HUES6 (cell line): Measurements from ENCODE around the gene ANKRD23.

Experiments used
- H3K27ac ChIP-seq: 2 replicates; pipeline ENCODE4 v1.7.0; 2013; ENCODE audit warnings: low read depth, mild to moderate bottlenecking, low read length, inconsistent platforms
- H3K27me3 ChIP-seq: 2 replicates; pipeline ENCODE4 v1.6.1; 2013; ENCODE audit warnings: low read length; ENCODE audit not compliant: control insufficient read depth, insufficient read depth
- H3K36me3 ChIP-seq: 2 replicates; pipeline ENCODE4 v1.6.1; 2013; ENCODE audit warnings: low read length; ENCODE audit not compliant: control insufficient read depth, insufficient read depth
- H3K4me1 ChIP-seq: 2 replicates; pipeline ENCODE4 v1.6.1; 2013; ENCODE audit warnings: low read length; ENCODE audit not compliant: control insufficient read depth, insufficient read depth
- H3K4me3 ChIP-seq: 2 replicates; pipeline ENCODE4 v1.5.1; 2013; ENCODE audit warnings: low read depth, low read length
- H3K9ac ChIP-seq: one replicate; pipeline ENCODE4 v1.6.1; 2013; ENCODE audit warnings: mild to moderate bottlenecking, low read length
- H3K9me3 ChIP-seq: 2 replicates; pipeline ENCODE4 v1.6.1; 2013; ENCODE audit warnings: low read depth, low read length; ENCODE audit not compliant: control insufficient read depth, insufficient read depth

The ANKRD23 gene

DNA sequence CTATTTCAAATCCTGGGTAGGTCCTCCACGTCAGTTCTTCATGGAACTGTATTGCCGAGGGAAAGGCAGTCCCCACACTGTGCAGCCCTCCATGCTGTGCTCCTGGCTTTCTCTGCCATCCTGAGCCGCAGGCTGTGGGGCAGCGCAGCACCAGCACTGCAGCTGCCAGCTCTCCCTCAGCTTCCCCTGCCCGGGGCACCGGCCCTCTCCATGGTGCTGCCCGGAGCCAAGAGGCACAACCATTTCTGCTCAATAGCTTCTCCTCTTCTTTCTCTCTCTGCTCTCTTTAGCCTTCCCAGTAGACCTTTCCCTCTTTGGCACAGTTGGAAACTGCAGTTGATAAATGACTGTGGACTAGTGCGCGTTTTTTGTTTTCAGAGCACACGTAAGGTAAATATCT, 12.1 kb downstream of the ANKRD23 start:
- H3K4me1 ChIP-seq = peaks cover 18% of the 10 kb centered on the region
- H3K9me3 ChIP-seq = no peaks in the 10 kb centered on the region
- no peak overlapping the region for H3K9ac ChIP-seq
- no peak overlapping the region for H3K27ac ChIP-seq
- no peak overlapping the region for H3K4me3 ChIP-seq
- H3K36me3 ChIP-seq = peaks cover 48% of the 10 kb centered on the region
- H3K27me3 ChIP-seq = no peaks in the 10 kb centered on the region

DNA sequence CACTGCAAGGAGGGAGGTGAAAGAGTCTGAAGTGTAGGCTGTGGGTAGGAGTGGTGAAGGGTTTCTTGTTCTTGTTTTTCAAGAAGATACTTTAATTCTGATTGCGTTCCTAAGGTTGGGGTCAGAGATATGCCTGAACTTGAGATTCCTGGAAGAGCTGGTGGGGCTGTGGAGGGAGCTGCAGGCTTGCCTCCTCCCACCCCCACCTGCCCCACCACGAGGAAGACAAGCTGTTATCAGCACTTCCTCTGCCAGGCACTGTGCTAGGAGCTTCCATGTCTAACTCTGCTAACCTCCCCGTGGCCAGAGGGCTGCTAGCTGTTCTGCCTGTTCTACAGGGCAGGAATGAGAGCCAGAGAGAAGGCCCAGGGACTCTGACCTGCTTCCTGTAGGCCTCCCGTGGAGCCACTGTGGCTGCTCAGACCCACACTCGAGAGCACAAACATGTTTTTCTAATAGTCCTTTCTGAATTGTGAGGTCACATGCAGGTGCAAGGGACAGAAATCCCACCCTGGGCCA, 13.7 kb downstream of the ANKRD23 start:
- Histone ChIP-seq H3K9ac (no peak overlapping the region), H3K4me1 (peaks cover 18% of the 10 kb centered on the region), H3K27me3 (no peaks in the 10 kb centered on the region), H3K27ac (no peak overlapping the region), H3K4me3 (no peak overlapping the region), H3K36me3 (peaks cover 63% of the 10 kb centered on the region), H3K9me3 (no peaks in the 10 kb centered on the region)

DNA sequence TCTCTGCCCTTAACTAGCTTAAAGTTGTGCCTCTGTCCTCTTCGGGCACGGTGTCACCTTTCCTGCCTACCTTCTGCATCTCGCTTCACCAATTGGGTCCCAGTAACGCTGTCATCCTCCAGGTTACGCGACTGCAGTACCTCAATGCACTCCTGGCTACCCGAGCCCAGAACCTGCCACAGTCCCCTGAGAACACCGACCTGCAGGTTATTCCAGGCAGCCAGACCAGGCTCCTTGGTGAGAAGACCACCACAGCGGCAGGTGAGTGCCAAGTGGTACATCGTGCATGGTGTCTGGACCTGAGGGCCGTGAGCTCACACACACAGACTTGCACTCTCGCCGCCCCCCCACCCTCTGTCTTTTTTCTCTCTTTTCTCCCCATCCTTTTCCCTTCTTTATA, 14.9 kb downstream of the ANKRD23 start:
- Histone ChIP-seq H3K9ac (no peak overlapping the region), H3K4me3 (no peak overlapping the region), H3K27ac (no peak overlapping the region), H3K9me3 (no peaks in the 10 kb centered on the region), H3K36me3 (peaks cover 66% of the 10 kb centered on the region), H3K27me3 (no peaks in the 10 kb centered on the region), H3K4me1 (peaks cover 18% of the 10 kb centered on the region)

DNA sequence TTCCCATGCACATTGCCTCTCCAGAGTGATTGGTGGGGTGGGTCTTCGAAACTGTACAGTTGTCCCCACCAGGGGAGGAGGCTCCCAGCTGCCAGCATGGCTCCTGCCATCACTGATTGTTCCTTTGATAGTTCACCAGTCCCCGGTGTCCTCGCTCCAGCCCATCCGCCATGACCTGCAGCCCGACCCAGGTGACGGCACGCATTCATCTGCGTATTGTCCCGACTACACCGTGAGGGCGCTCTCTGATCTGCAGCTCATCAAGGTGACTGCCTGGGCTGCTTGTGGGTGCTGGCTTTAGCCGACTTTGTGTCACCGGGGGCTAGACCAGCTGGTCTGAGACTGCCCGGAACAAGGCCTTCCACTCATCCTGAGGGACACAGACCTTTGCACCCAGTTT, 15.4 kb downstream of the ANKRD23 start:
- H3K4me3 ChIP-seq = no peak overlapping the region
- H3K27me3 ChIP-seq = no peaks in the 10 kb centered on the region
- H3K9ac ChIP-seq = no peak overlapping the region
- no peak overlapping the region for H3K27ac ChIP-seq
- no peaks in the 10 kb centered on the region for H3K9me3 ChIP-seq
- peaks cover 69% of the 10 kb centered on the region for H3K36me3 ChIP-seq
- peaks cover 17% of the 10 kb centered on the region for H3K4me1 ChIP-seq

DNA sequence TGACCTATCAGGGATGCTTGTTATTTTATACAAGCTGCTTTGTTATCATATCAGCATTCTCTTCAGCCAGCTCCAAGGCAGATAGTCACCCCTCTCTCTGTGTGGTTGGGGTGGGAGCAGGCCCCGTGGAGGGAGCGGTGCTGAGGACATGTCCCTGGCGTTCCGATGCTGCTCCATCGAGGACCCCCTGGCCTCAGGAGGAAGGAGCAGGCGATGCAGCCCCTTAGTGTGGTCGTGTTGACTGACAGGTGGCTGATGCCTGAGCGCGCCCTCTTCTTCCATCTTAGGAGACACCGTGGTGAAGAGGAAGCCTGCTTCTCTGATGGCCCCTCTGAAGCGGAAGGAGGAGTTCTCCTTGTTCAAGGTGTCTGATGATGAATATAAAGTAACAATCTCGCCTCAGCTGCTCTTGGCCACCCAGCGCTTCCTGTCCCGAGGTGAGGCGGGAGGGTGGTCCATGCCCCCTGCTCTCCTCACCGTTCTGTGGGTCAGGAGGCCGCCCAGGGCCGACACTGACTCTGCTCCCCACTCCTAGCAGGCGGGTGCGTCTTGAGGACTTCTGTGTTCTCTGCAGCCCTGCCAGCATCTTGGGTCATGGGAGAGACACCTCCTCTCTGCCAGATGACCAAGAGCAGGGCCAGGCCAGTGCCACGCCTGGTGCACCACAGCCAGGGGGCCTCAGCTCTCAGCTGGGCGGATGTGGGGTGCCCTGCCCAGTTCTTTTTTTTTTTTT, 17.1 kb downstream of the ANKRD23 start:
- Histone ChIP-seq H3K9me3 (no peaks in the 10 kb centered on the region), H3K36me3 (peaks cover 81% of the 10 kb centered on the region), H3K9ac (no peak overlapping the region), H3K27me3 (no peaks in the 10 kb centered on the region), H3K27ac (no peak overlapping the region), H3K4me3 (no peak overlapping the region), H3K4me1 (no peaks in the 10 kb centered on the region)

DNA sequence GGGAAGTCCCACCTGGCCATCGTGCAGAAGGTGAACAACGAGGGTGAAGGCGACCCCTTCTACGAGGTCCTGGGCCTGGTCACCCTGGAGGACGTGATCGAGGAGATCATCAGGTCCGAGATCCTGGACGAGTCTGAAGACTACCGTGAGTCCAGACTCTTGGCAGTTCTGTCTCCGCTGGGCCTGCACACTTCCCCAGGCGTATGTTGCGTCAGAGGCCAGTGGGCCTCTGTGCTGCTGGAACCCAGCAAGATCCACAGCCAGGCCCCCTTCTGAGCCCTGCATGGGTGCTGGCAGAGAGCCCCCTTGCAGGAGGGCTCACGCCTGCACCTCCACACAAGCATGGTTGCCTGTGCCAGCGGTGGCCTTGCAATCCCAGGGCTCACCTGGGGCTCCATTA, 18.8 kb downstream of the ANKRD23 start:
- H3K9ac ChIP-seq = no peak overlapping the region
- H3K4me1 ChIP-seq = peaks cover 5% of the 10 kb centered on the region
- no peaks in the 10 kb centered on the region for H3K27me3 ChIP-seq
- H3K4me3 ChIP-seq = no peak overlapping the region
- H3K9me3 ChIP-seq = no peaks in the 10 kb centered on the region
- no peak overlapping the region for H3K27ac ChIP-seq
- H3K36me3 ChIP-seq = peaks cover 79% of the 10 kb centered on the region

DNA sequence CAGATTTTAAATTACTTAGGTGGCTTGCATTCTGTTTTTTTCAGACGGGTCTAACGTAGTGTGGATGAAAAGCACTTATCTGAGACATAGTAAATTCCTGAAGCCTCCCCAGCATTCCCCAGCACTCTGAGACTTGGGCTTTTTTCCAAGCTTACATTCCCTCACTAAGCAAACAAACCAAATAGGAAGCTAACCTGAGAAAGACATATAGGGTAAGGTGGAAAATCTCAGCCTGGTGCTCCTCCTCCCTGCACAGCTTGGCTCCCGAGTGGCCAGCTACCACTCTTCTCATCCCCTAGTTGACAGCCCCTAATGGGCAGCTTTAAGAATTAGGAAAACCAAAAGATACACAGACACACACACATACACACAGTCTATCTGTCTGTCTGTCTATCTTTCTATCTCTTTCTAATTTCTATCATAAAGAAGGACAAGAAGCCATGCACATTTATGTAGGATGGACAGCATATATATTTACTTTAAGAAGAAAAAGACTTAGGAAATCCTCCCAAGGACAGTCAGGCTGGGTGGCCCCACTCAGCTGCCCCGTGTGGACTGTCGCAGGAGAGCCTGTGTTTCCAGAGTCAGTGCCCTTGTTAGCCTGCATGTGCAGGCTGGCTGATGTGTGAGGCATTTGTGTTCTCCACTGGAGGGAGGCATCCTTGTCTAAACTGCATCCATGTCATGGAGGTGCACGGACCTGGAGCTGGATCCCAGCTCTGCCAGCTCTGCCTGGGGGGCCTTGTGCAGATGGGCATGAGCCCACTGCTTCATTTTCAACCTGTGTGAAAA, 19.5 kb downstream of the ANKRD23 start:
- peaks cover 74% of the 10 kb centered on the region for H3K36me3 ChIP-seq

DNA sequence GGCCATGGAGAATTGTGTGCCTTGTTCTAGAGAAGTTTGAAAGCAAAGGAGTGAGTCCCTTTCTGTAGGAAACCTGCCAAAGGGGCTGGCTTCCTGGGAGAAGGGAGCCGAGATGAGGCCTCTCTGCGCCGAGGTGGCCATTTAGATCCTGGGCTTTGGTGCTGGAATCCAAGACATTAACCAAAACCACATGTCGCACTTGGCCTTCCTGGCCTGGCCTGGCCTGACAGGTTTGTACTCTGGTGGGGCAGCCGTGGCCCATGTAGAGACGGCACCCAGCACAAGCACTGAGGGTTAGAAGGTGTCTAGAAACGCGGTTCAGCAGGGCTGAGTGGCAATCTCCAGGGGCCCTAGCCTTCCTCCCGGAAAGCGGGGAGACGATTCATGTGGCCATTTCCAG, 20.6 kb downstream of the ANKRD23 start:
- H3K9me3 ChIP-seq = no peaks in the 10 kb centered on the region
- no peak overlapping the region for H3K27ac ChIP-seq
- H3K4me3 ChIP-seq = no peak overlapping the region
- H3K27me3 ChIP-seq = no peaks in the 10 kb centered on the region
- peaks cover 22% of the 10 kb centered on the region for H3K4me1 ChIP-seq
- peaks cover 71% of the 10 kb centered on the region for H3K36me3 ChIP-seq
- no peak overlapping the region for H3K9ac ChIP-seq

More for the DNA sequence above, 19.5 kb downstream of the ANKRD23 start:
- no peak overlapping the region for H3K4me3 ChIP-seq
- H3K9ac ChIP-seq = no peak overlapping the region
- H3K9me3 ChIP-seq = no peaks in the 10 kb centered on the region
- H3K27me3 ChIP-seq = no peaks in the 10 kb centered on the region
- no peak overlapping the region for H3K27ac ChIP-seq
- peaks cover 13% of the 10 kb centered on the region for H3K4me1 ChIP-seq

DNA sequence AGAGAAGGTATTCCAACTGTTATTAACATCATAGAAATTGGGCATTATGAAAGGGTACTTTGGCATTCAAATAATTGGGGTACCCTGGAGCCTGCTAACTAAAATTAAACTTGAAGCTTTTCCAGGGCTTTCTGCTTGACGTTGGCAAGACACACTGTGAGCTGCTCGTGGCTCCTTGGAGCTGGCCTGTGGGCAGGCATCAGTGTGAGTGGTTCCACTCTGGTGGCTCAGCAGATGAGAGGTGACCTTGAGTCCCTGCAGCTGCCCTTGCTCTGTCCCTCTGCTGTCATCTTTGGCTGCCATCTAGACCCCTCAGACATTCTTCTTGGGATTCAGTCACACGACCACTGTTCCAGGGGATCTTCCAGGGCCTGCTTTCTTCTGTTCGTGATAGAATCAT, 21.0 kb downstream of the ANKRD23 start:
- Histone ChIP-seq H3K27me3 (peaks cover 2% of the 10 kb centered on the region; the same call in 1 of the 2 replicates), H3K36me3 (peaks cover 67% of the 10 kb centered on the region), H3K4me3 (no peak overlapping the region), H3K27ac (no peak overlapping the region), H3K4me1 (peaks cover 26% of the 10 kb centered on the region), H3K9ac (no peak overlapping the region), H3K9me3 (no peaks in the 10 kb centered on the region)

DNA sequence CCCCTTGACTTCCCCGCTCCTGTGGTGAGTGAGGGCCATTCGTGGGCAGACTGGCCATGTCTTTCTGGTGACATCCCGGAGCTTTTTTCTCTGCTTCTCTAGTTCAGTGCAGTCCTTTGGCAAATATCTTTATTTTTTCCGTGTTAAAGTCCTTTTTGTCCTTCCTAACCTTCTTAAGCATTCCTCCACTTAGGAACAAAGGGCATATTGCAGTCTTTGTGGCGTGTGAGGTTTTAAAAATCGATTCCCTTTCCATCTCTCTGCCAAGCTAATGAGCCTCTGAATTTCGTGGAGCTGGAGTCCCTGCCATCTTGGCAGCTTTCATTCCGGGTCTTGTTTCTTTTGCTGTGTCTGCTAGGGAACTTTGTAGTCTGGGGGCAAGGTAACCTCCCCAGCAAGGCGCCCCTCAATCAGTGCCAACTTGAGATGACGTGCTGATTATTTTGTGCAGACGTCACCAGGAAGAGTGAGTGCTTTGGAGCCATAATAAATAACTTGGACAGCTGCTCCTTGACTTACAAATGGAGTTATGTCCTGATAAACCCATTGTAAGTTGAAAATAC, 22.6 kb downstream of the ANKRD23 start:
- Histone ChIP-seq H3K27ac (no peak overlapping the region), H3K27me3 (peaks cover 10% of the 10 kb centered on the region; the same call in 1 of the 2 replicates), H3K9me3 (no peaks in the 10 kb centered on the region), H3K4me1 (peaks cover 33% of the 10 kb centered on the region), H3K9ac (no peak overlapping the region), H3K36me3 (peaks cover 54% of the 10 kb centered on the region), H3K4me3 (no peak overlapping the region)
